Naive thymus-derived CD4-positive, alpha-beta T cell (primary cell): Measurements from ENCODE around the gene SUCO. TPM values are rescaled to one million over a fixed set of nuclear protein-coding genes. Genes with fewer than 3 reads are reported as not detected.

Experiments used
- ATAC-seq: fragments of 150-1000 bp; cut with Tn5 transposase; 2 replicates; pipeline ENCODE4 v1.10.0; 2021; ENCODE audit warnings: mild to moderate bottlenecking, moderate library complexity
- CTCF ChIA-PET: fragments of 350-600 bp; sonication (Branson Sonifier 250); formaldehyde crosslinking; loops from one replicate; lab custom pipeline; 2021; ENCODE audit warnings: antibody characterized with exemption; lab: Charles Lee
- POLR2A ChIA-PET: fragments of 350-600 bp; sonication (Branson Sonifier 250); formaldehyde crosslinking; loops from one replicate; lab custom pipeline; 2021; ENCODE audit warnings: antibody characterized with exemption, inconsistent platforms; lab: Charles Lee
- DNase-seq, 9 donors: peaks; one replicate each; pipeline versions ENCODE4 v3.0.0 to v3.0.0-alpha.2; 2020 to 2022; ENCODE audit warnings: mixed read lengths in 1 of 9
- H3K27ac ChIP-seq: one replicate; pipeline ENCODE4 v1.7.0; 2013; ENCODE audit warnings: mild to moderate bottlenecking, low read depth, low read length, moderate library complexity
- H3K27me3 ChIP-seq, 2 donors: one replicate each; pipeline ENCODE4 v1.7.0; 2013; ENCODE audit warnings: low read length in 2 of 2, mild to moderate bottlenecking in 2 of 2, moderate library complexity in 2 of 2; ENCODE audit not compliant: control insufficient read depth in 2 of 2, insufficient read depth in 2 of 2
- H3K36me3 ChIP-seq, 3 experiments: 1 replicate in 2 of 3; 2 replicates in 1 of 3; pipeline ENCODE4 v1.7.0; 2013; ENCODE audit warnings: low read length in 3 of 3, mild to moderate bottlenecking in 3 of 3, moderate library complexity in 1 of 3; ENCODE audit not compliant: insufficient read depth in 3 of 3, control insufficient read depth in 2 of 3
- H3K4me1 ChIP-seq, 2 donors: one replicate each; pipeline ENCODE4 v1.7.0; 2013; ENCODE audit warnings: low read length in 2 of 2, mild to moderate bottlenecking in 2 of 2, moderate library complexity in 1 of 2; ENCODE audit not compliant: control insufficient read depth in 2 of 2, insufficient read depth in 2 of 2
- H3K4me3 ChIP-seq: 2 replicates; pipeline ENCODE4 v1.7.0; 2013; ENCODE audit warnings: mild to moderate bottlenecking, low read length
- H3K9me3 ChIP-seq, 3 experiments: 1 replicate in 2 of 3; 2 replicates in 1 of 3; pipeline ENCODE4 v1.7.0; 2013; ENCODE audit warnings: low read length in 3 of 3; ENCODE audit not compliant: control insufficient read depth in 2 of 3
- H3K27ac Mint-ChIP-seq, 9 donors: one replicate each; pipeline ENCODE4 v1.8.0; 2020 to 2022; ENCODE audit warnings: mixed read lengths in 9 of 9, mild to moderate bottlenecking in 8 of 9, moderate library complexity in 5 of 9, inconsistent platforms in 2 of 9
- H3K27me3 Mint-ChIP-seq, 5 donors: one replicate each; pipeline ENCODE4 v1.8.0; 2021 to 2022; ENCODE audit warnings: mixed read lengths in 5 of 5, mild to moderate bottlenecking in 1 of 5
- H3K36me3 Mint-ChIP-seq, 5 donors: one replicate each; pipeline ENCODE4 v1.8.0; 2020 to 2022; ENCODE audit warnings: mixed read lengths in 5 of 5, mild to moderate bottlenecking in 3 of 5, inconsistent platforms in 1 of 5
- H3K4me1 Mint-ChIP-seq, 7 donors: one replicate each; pipeline ENCODE4 v1.8.0; 2020 to 2022; ENCODE audit warnings: mixed read lengths in 7 of 7, mild to moderate bottlenecking in 3 of 7, inconsistent platforms in 1 of 7
- H3K4me3 Mint-ChIP-seq, 10 donors: one replicate each; pipeline ENCODE4 v1.8.0; 2020 to 2022; ENCODE audit warnings: mild to moderate bottlenecking in 10 of 10, mixed read lengths in 10 of 10, moderate library complexity in 6 of 10, inconsistent platforms in 2 of 10
- H3K9me3 Mint-ChIP-seq, 11 donors: one replicate each; pipeline ENCODE4 v1.8.0; 2020 to 2022; ENCODE audit warnings: mixed read lengths in 11 of 11, mild to moderate bottlenecking in 4 of 11, inconsistent platforms in 1 of 11, moderate library complexity in 1 of 11
- intact Hi-C, 2 donors: fragments of 100-400 bp; cut with micrococcal nuclease; formaldehyde crosslinking; loops; one replicate each; pipeline ENCODE4 v1.15.1; 2023
- polyA plus RNA-seq, 2 donors: library from polyadenylated mRNA; unstranded; fragments of 300-500 nt; fragmentation: Illumina TruSeq; gene quantifications; one replicate each; pipeline ENCODE4 v1.2.3, GENCODE V29; 2021
- total RNA-seq, 6 experiments: library from RNA in 5 of 6; stranded (reverse) in 5 of 6; gene quantifications; 1 replicate in 5 of 6; 2 replicates in 1 of 6; pipeline ENCODE4 v1.2.3 and lab custom pipeline; 2021 to 2026

Gene SUCO
- total and polyA plus RNA-seq, 7 experiments from 2014 or later, result 13.6 to 95.0 (median 71.9) TPM

GRCh38 chr1:172537366-172537765 lies 4.4 kb downstream of the SUCO start:
- no peaks in the 10 kb centered on the region for H3K27me3 Mint-ChIP-seq
- no peak overlapping the region for H3K4me3 ChIP-seq
- intact Hi-C loops, result no loop called here
- H3K9me3 ChIP-seq, result no peaks in the 10 kb centered on the region
- peaks cover 47 to 80% (median 70%) of the 10 kb centered on the region in 7 donors for H3K4me1 Mint-ChIP-seq
- DNase-seq (no peak), ATAC-seq (no peak)
- peaks cover 0 to 1% (median 0%) of the 10 kb centered on the region in 11 donors for H3K9me3 Mint-ChIP-seq
- ChIA-PET POLR2A (interaction anchor here (1.2 kb wide), 1 partner anchor 48 kb away, joined by 4 read pairs; no protein-coding TSS in a partner anchor), CTCF (no interaction called here)
- H3K36me3 Mint-ChIP-seq, result peaks cover 0 to 12% (median 0%) of the 10 kb centered on the region in 5 donors
- H3K27ac Mint-ChIP-seq, result no peak overlapping the region
- H3K27ac ChIP-seq, result no peak overlapping the region
- H3K27me3 ChIP-seq, result no peaks in the 10 kb centered on the region
- H3K4me1 ChIP-seq, result peaks cover 24 to 29% of the 10 kb centered on the region in 2 donors
- H3K4me3 Mint-ChIP-seq, result peak overlapping the region in 3 of 10 donors; percentile 4 to 57 (median 29)
- H3K36me3 ChIP-seq, result peaks cover 0 to 7% (median 0%) of the 10 kb centered on the region in 3 experiments

- ATAC-seq (no peak), DNase-seq (no peak)
- peak overlapping the region in 6 of 10 donors; percentile 4 to 57 (median 18) for H3K4me3 Mint-ChIP-seq
- peaks cover 0 to 12% (median 0%) of the 10 kb centered on the region in 5 donors for H3K36me3 Mint-ChIP-seq
- Histone ChIP-seq H3K27ac (no peak overlapping the region), H3K4me1 (peaks cover 24 to 29% of the 10 kb centered on the region in 2 donors), H3K27me3 (no peaks in the 10 kb centered on the region), H3K36me3 (peaks cover 0 to 6% (median 0%) of the 10 kb centered on the region in 3 experiments), H3K4me3 (no peak overlapping the region), H3K9me3 (no peaks in the 10 kb centered on the region)
- ChIA-PET POLR2A (interaction anchor here (1.1 to 1.2 kb wide), 2 partner anchors 47 to 89 kb away, joined by 3 to 4 read pairs; no protein-coding TSS in a partner anchor), CTCF (no interaction called here)
- H3K9me3 Mint-ChIP-seq, result no peaks in the 10 kb centered on the region
- no peaks in the 10 kb centered on the region for H3K27me3 Mint-ChIP-seq
- peak overlapping the region in 4 of 9 donors; percentile 5 to 38 (median 6) for H3K27ac Mint-ChIP-seq
- H3K4me1 Mint-ChIP-seq, result peaks cover 52 to 85% (median 70%) of the 10 kb centered on the region in 7 donors
- intact Hi-C loops, result no loop called here
These were observed 5.0 kb downstream of the SUCO start for GRCh38 chr1:172537827-172538391.

- H3K4me3 ChIP-seq, result no peak overlapping the region
- H3K4me1 Mint-ChIP-seq, result peaks cover 41 to 70% (median 49%) of the 10 kb centered on the region in 7 donors
- DNase-seq (no peak), ATAC-seq (no peak)
- H3K27ac Mint-ChIP-seq, result no peak overlapping the region
- H3K27ac ChIP-seq, result no peak overlapping the region
- H3K27me3 ChIP-seq, result no peaks in the 10 kb centered on the region
- H3K36me3 ChIP-seq, result no peaks in the 10 kb centered on the region
- H3K9me3 ChIP-seq, result no peaks in the 10 kb centered on the region
- POLR2A ChIA-PET, result interaction anchor here (1.9 kb wide), 1 partner anchor 8 kb away, joined by 5 read pairs; no protein-coding TSS in a partner anchor
- H3K4me3 Mint-ChIP-seq, result peak overlapping the region in 5 of 10 donors; percentile 0 to 36 (median 7)
- H3K4me1 ChIP-seq, result peaks cover 14 to 33% of the 10 kb centered on the region in 2 donors
- CTCF ChIA-PET, result interaction anchor here (1.0 kb wide), 1 partner anchor 179 kb away, joined by 3 read pairs; no protein-coding TSS in a partner anchor
- intact Hi-C loops, result loop anchor here in 1 of 2 donors (5.0 to 10.0 kb wide), 2 partner anchors 42 to 536 kb away; no protein-coding TSS in a partner anchor
- H3K36me3 Mint-ChIP-seq, result peaks cover 0 to 9% (median 0%) of the 10 kb centered on the region in 5 donors
- no peaks in the 10 kb centered on the region for H3K9me3 Mint-ChIP-seq
- H3K27me3 Mint-ChIP-seq, result no peaks in the 10 kb centered on the region
These were observed 7.7 kb downstream of the SUCO start for GRCh38 chr1:172540635-172541034.

GRCh38 chr1:172544481-172545104 lies 11.6 kb downstream of the SUCO start:
- no peaks in the 10 kb centered on the region for H3K27me3 Mint-ChIP-seq
- DNase-seq (peak in 2 of 9 donors; percentile 7 to 11), ATAC-seq (peak; percentile 50)
- ChIA-PET POLR2A (interaction anchor here (0.6 to 1.1 kb wide), 4 partner anchors 9 to 1329 kb away, joined by 3 to 5 read pairs (median 4); partner anchors contain the start of gene SUCO), CTCF (interaction anchor here (0.9 to 1.8 kb wide), 3 partner anchors 10 to 115 kb away, joined by 3 to 9 read pairs (median 5); partner anchors contain the start of gene SUCO)
- H3K36me3 Mint-ChIP-seq, result peaks cover 0 to 7% (median 0%) of the 10 kb centered on the region in 5 donors
- Histone ChIP-seq H3K27ac (no peak overlapping the region), H3K4me3 (no peak overlapping the region), H3K9me3 (no peaks in the 10 kb centered on the region), H3K36me3 (no peaks in the 10 kb centered on the region), H3K27me3 (no peaks in the 10 kb centered on the region), H3K4me1 (peaks cover 13 to 25% of the 10 kb centered on the region in 2 donors)
- peaks cover 17 to 46% (median 40%) of the 10 kb centered on the region in 7 donors for H3K4me1 Mint-ChIP-seq
- H3K4me3 Mint-ChIP-seq, result no peak overlapping the region
- H3K9me3 Mint-ChIP-seq, result peaks cover 0 to 1% (median 0%) of the 10 kb centered on the region in 11 donors
- intact Hi-C loops, result loop anchor here in 1 of 2 donors (1.0 to 10.0 kb wide), 3 partner anchors 11 to 540 kb away; partner anchors contain the start of gene SUCO
- H3K27ac Mint-ChIP-seq, result no peak overlapping the region

- H3K36me3 ChIP-seq, result no peaks in the 10 kb centered on the region
- no peaks in the 10 kb centered on the region for H3K27me3 Mint-ChIP-seq
- peaks cover 0 to 6% (median 0%) of the 10 kb centered on the region in 5 donors for H3K36me3 Mint-ChIP-seq
- no peak overlapping the region for H3K4me3 ChIP-seq
- POLR2A ChIA-PET, result interaction anchor here (0.6 to 1.1 kb wide), 3 partner anchors 11 to 1328 kb away, joined by 3 to 5 read pairs (median 4); no protein-coding TSS in a partner anchor
- H3K4me3 Mint-ChIP-seq, result no peak overlapping the region
- H3K27me3 ChIP-seq, result no peaks in the 10 kb centered on the region
- H3K27ac ChIP-seq, result no peak overlapping the region
- H3K9me3 Mint-ChIP-seq, result peaks cover 0 to 1% (median 0%) of the 10 kb centered on the region in 11 donors
- ATAC-seq (peak; percentile 38), DNase-seq (no peak)
- peaks cover 18 to 25% of the 10 kb centered on the region in 2 donors for H3K4me1 ChIP-seq
- no peaks in the 10 kb centered on the region for H3K9me3 ChIP-seq
- H3K4me1 Mint-ChIP-seq, result peaks cover 17 to 50% (median 40%) of the 10 kb centered on the region in 7 donors
- intact Hi-C loops, result loop anchor here in 1 of 2 donors (10.0 kb wide), 1 partner anchor 541 kb away; no protein-coding TSS in a partner anchor
- no peak overlapping the region for H3K27ac Mint-ChIP-seq
- CTCF ChIA-PET, result interaction anchor here (0.6 to 0.9 kb wide), 2 partner anchors 13 to 19 kb away, joined by 3 to 5 read pairs; partner anchors contain the start of gene SUCO
These were observed 12.6 kb downstream of the SUCO start for GRCh38 chr1:172545396-172546004.

GRCh38 chr1:172547071-172547470 lies 14.1 kb downstream of the SUCO start:
- no peaks in the 10 kb centered on the region for H3K36me3 ChIP-seq
- ChIA-PET CTCF (no interaction called here), POLR2A (interaction anchor here (0.5 kb wide), 1 partner anchor 16 kb away, joined by 3 read pairs; no protein-coding TSS in a partner anchor)
- H3K4me3 Mint-ChIP-seq, result peak overlapping the region in 2 of 10 donors; percentile 17 to 22
- no peaks in the 10 kb centered on the region for H3K27me3 ChIP-seq
- H3K4me1 ChIP-seq, result peaks cover 23 to 25% of the 10 kb centered on the region in 2 donors
- DNase-seq, result no peak
- no peak overlapping the region for H3K27ac Mint-ChIP-seq
- no peaks in the 10 kb centered on the region for H3K9me3 ChIP-seq
- no peaks in the 10 kb centered on the region for H3K27me3 Mint-ChIP-seq
- H3K9me3 Mint-ChIP-seq, result peaks cover 0 to 1% (median 0%) of the 10 kb centered on the region in 11 donors
- peaks cover 0 to 7% (median 0%) of the 10 kb centered on the region in 5 donors for H3K36me3 Mint-ChIP-seq
- H3K27ac ChIP-seq, result no peak overlapping the region
- H3K4me3 ChIP-seq, result no peak overlapping the region
- peaks cover 18 to 45% (median 41%) of the 10 kb centered on the region in 7 donors for H3K4me1 Mint-ChIP-seq
- ATAC-seq, result no peak
- intact Hi-C loops, result loop anchor here in 1 of 2 donors (10.0 kb wide), 1 partner anchor 542 kb away; no protein-coding TSS in a partner anchor
